CD4-positive, alpha-beta T cell treated with Interferon gamma for 1 hour (primary cell): ENCODE data around the gene CDH18.

ENCODE experiments used
- DNase-seq: peaks from one replicate; pipeline ENCODE4 v3.0.0-alpha.2; 2020

The CDH18 gene

GRCh38 chr5:19728571-19728970 is 259.4 kb downstream of the CDH18 start:
- DNase-seq, result no peak

- no peak for DNase-seq
Measured at GRCh38 chr5:19719109-19719508, 268.9 kb downstream of the CDH18 start.

GRCh38 chr5:19713740-19714139 is 274.3 kb downstream of the CDH18 start:
- no peak for DNase-seq

- DNase-seq, result no peak
Measured at GRCh38 chr5:19709403-19709802, 278.6 kb downstream of the CDH18 start.

GRCh38 chr5:19706776-19707175 is 281.2 kb downstream of the CDH18 start:
- DNase-seq, result no peak

- no peak for DNase-seq
Measured at GRCh38 chr5:19701731-19702130, 286.3 kb downstream of the CDH18 start.

- DNase-seq, result no peak
Measured at GRCh38 chr5:19694949-19695611, 292.9 kb downstream of the CDH18 start.

GRCh38 chr5:19690978-19691377 is 297.0 kb downstream of the CDH18 start:
- no peak for DNase-seq

GRCh38 chr5:19685473-19685872 is 302.5 kb downstream of the CDH18 start:
- no peak for DNase-seq

- no peak for DNase-seq
Measured at GRCh38 chr5:19676895-19677294, 311.1 kb downstream of the CDH18 start.

- no peak for DNase-seq
Measured at GRCh38 chr5:19660679-19661078, 327.3 kb downstream of the CDH18 start.

- no peak for DNase-seq
Measured at GRCh38 chr5:19655627-19656026, 332.4 kb downstream of the CDH18 start.

- no peak for DNase-seq
Measured at GRCh38 chr5:19638461-19638860, 349.5 kb downstream of the CDH18 start.

GRCh38 chr5:19630876-19631275 is 357.1 kb downstream of the CDH18 start:
- DNase-seq, result no peak

GRCh38 chr5:19626211-19626610 is 361.8 kb downstream of the CDH18 start:
- no peak for DNase-seq

- DNase-seq, result no peak
Measured at GRCh38 chr5:19625562-19625961, 362.4 kb downstream of the CDH18 start.

GRCh38 chr5:19619571-19619970 is 368.4 kb downstream of the CDH18 start:
- no peak for DNase-seq

- no peak for DNase-seq
Measured at GRCh38 chr5:19616701-19617215, 371.2 kb downstream of the CDH18 start.

- DNase-seq, result no peak
Measured at GRCh38 chr5:19615661-19616060, 372.3 kb downstream of the CDH18 start.

- DNase-seq, result no peak
Measured at GRCh38 chr5:19615071-19615470, 372.9 kb downstream of the CDH18 start.

- DNase-seq, result no peak
Measured at GRCh38 chr5:19608444-19609002, 379.5 kb downstream of the CDH18 start.

GRCh38 chr5:19605846-19606407 is 382.1 kb downstream of the CDH18 start:
- no peak for DNase-seq

GRCh38 chr5:19584131-19584530 is 403.9 kb downstream of the CDH18 start:
- DNase-seq, result no peak

GRCh38 chr5:19577882-19578281 is 410.1 kb downstream of the CDH18 start:
- DNase-seq, result no peak

GRCh38 chr5:19568004-19568403 is 420.0 kb downstream of the CDH18 start:
- no peak for DNase-seq
